ENCODE results near the gene ZNF222.

The ZNF222 gene

DNA sequence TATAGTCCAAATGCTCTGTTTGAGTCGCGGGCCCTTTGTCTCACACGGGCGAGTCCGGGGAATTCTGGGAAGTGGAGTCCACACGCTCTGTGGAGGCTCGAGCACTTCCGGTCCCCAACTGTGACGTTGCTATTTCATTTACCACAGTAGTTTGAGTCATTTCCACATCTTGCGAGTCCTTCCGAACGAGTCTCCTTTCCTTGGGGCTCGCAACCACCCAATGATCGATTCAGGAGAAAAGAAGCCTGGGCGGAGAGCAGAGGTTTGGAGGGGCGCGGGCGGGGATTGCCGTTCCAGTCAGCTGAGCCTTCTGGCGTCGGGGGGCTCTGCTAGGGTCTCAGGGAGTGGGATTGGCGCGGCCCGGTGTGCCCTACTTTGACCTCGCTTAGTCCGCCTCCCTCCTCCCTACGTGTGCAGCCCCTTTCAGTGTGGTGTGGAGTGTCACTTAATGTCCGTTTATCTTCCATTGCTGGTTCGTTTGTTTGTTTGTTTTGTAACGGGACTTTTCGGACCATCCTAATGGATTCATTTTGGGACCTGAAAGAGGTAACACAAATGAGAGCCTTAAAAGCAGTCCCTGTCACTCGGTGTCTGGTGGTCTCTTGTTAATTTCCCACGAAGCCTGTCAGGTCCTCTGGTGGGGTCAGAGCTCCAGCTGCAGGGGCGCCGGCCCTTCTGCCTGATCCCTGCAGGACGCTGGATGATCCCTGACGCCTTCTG lies at the start of gene ZNF222:
ZNF222 (plus strand) TSS at position 163 of the 720 bp plus-strand sequence; CDS start at position 221, 58 bp downstream.
- peak; percentile 60 for DNase-seq

DNA sequence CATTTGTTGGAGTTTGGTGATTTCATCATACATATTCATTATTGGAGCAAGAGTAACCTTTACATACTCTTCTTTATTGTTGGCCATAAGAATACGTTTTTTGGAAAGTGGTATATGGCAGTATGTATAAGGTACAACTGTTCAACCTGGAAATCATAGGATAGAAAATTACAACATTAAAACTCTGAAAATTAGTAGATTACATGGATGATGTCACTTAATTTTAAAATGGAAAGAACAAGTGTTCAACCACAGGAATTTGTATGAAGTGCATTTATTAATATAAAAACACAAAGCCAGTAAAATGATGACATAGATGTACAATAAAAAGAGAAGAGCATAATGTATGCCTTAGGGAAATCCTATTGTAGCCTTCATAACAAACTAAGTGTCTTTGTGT lies 48.4 kb upstream of the ZNF222 start:
- DNase-seq, result no peak

DNA sequence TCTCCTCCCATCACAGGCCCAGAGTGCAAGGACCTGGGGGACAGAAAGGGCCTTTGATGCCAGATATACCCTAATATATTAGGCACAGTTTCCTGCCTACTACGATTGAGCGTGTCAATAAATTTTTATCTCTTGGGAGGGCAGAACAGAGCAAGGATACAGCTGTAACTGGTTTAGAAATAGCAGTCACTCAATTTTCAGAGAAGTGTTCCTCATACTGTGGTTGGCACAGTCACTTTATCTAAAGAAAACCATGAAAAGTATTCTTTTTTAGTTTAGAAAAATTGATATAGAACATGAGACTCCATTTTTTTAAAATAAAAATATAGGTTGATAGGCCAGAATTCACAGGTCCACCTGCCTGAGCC lies 41.7 kb upstream of the ZNF222 start:
- DNase-seq, result no peak

DNA sequence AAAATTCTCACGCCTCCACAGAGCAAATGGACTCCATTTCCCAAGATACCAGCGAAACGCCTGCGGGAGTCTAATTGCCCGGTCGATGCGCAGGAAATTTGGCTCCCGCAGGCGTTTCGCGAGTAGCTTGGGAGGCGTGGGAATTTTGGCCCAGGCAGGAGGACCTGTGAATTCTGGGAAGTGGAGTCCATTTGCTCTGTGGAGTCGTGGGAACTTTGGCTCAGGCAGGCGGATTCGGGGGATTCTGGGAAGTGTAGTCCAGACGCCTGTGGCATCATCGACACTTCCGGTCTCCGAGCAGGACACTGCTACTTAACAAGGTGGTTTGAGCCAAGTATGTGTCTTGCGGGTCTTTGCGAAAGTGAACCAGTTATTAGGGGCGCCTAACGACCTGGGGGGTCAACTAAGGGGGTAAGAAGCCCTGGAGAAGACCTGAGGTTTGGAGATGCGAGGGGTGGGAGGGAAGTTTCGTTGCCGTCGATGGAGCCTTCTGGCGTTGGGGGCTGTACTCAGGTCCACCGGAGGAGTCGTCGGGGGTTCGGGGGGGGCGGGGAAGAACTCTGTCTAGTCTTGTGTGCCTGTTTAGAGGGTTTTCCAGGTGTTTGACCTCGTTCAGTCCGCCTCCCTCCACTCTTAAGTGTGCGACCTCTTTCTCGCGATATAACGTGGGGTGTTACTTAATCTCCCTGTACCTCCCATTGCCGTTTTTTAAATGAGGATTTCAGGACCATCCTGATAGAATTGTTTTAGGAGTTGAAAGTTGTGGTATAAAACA lies 41.1 kb upstream of the ZNF222 start, which contains the start of gene ZNF155:
ZNF155 (plus strand) TSS at position 277 of the 775 bp plus-strand sequence. CDS start 4,356 bp downstream, outside the sequence.
- peak; percentile 89 for DNase-seq

DNA sequence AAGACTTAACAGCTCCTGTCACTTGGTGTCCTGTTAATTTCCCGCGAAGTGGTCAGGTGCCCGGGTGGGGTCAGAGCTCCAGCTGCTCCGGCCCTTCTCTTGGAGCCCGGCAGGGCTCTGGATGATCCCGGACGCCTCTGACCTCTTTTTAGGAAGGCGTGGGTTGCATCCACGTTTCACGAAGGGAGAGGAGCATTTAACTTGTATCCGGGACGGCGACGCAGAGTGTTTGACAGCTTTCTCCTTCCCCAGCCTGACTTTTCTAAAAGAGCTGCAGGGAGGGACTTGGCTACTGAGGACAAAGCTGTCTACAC lies 40.5 kb upstream of the ZNF222 start:
- DNase-seq, result no peak

DNA sequence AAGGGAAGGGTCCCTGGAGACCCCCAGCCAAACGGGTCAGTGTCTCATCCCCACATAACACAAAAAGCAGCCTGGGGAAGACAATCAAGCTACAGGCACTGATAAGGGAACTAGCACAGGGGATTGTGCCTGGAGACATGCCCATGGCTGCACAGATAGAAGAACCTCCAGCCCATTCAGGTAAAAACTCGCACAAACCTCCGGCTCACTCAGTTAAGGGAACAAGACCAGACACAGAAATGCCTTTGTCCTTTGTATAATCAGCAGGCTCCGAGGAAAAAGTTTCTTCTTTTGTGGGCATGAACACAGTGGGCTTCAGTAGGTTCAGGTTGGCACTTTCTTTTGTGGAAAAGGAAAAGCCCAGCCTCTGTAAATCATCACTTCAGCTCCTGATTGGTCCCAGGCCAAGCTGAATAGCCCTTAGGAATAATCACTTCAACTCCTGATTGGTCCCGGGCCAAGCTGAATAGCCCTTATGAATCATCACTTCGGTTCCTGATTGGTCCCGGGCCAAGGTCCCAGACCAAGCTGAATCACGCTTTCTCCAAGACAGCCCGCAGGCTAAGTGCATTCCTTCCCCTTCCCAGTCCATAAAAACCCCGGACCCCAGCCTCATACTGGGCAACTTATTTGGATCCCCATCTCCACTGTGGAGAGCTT lies 27.4 kb upstream of the ZNF222 start:
- no peak for DNase-seq

DNA sequence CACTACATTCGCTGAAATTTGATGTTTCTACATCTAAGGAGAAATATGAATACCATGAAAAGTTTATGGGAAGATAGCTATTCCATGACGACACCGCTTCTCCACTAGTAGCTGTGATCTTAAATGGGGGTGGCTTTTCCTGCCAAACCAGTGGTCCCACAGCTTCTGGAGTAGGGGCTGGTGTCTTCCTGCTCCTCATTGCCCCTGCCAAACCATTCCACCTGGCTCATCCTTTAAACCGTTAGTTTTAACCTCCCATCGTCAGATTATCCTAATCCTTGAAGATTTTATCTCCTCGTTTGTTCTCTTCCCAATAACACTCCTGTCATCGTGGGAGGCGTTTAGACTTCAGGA lies 23.0 kb upstream of the ZNF222 start:
- no peak for DNase-seq

DNA sequence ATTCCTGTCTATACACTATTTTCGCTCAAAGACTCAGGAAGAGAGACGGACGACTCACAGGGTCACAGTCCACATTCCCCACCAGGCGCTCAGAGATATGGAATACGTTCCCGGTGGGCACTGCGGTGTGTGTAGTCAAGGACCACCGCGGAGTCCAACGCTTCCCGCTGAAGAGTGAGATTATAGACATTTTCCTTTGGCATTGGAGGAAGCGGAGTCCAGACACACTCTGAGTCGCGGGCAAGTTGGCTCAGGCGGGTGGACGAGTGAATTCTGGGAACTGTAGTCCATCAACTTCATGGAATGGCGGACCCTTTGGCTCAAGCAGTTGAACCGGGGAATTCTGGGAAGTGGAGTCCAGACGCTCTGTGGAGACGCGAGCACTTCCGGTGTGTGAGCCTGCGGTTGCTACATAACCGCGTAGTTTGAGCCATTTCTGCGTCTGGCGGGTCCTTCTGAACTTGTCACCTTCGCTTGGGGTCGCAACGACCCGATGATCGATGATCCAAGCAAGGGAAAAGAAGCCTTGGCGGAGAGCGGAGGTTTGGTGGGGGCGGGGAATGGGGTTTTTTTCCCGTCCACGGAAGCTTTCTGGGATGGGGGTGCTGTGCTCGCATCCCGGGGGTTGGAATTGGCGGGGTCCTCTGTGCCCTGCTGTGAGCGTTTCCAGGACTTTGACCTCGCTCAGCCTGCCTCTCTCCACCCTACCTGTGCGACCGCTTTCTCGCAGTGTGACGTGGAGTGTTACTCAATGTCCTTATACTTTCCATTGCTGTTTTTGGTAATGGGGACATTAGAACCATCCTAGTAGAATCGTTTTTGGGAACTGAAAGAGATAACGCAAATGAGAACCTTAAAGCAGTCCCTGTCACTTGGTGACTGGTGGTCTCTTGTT lies 22.4 kb upstream of the ZNF222 start, which contains the start of gene ZNF230:
ZNF230 (plus strand) TSS at position 392 of the 895 bp plus-strand sequence. CDS start 4,122 bp downstream, outside the sequence.
- peak; percentile 89 for DNase-seq

DNA sequence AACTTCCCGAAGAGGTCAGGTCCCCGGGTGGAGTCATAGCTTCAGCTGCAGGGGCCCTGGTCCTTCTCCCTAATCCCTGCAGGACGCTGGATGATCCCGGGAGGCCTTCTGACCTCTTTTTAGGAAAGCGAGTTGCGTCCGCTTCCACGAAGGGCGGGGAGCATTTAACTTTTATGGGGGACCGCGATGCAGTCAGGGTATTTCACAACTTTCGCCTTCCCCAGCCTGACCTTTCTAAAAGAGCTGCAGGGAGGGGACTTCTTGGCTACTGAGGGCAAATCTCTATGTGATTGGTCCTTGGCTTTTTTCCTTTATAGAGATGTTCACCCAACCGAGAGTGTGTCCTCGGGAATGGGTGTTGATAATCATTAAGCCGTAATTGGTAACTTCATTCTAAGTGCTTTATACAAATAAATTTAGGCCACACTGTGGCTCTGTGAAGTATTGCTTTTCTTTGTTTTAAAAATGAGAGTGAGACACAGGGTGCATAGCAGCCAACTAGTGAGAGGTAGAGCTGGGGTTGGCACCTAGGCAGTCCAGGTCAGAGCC lies 21.6 kb upstream of the ZNF222 start:
- DNase-seq, result no peak

DNA sequence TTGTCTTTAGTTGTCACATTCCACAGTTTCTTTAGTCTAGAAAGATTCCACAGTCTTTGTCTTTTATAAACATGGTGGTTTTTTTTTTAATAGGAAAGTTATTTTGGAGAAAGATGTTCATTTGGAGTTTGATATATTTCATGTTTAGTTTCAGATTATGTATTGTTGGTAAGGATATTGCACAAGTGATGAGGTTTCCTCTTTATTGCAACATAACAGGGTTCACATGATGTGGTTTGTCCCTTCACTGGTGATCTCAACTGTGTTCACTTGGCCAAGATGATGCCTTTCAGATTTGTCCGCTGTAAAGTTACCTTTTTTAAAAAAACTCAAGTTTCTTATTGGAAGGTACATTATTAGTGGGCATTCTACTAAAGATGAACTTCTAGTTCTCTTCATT lies 19.2 kb upstream of the ZNF222 start:
- no peak for DNase-seq

DNA sequence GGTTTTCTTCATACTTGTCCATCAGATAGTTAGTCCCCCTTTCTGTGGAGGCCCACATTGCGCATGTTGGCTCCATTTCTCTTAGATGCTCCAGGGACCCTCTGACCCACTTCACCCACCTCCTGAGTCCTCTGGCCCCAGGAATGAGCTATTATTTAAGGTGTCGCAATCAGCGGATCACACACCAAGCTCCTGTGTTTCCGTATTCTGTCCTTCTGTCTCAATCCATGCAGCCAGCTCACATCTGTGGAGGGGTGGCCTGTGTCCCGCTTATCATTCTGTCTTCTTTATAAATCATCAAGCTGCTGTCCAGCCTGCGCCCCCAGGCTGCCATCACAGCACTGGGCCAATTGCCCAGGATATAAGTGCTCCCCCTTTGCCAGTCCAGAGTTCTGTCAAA lies 17.7 kb upstream of the ZNF222 start:
- no peak for DNase-seq

DNA sequence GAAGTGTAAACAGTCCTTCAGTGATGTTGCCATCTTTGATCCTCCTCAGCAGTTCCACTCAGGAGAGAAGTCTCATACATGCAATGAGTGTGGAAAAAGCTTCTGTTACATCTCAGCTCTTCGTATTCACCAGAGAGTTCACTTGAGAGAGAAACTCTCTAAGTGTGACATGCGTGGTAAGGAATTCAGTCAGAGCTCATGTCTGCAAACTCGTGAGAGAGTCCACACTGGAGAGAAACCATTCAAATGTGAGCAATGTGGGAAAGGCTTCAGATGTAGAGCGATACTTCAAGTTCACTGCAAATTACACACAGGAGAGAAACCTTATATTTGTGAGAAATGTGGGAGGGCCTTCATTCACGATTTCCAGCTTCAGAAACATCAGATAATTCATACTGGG lies 14.7 kb upstream of the ZNF222 start:
- DNase-seq, result no peak

DNA sequence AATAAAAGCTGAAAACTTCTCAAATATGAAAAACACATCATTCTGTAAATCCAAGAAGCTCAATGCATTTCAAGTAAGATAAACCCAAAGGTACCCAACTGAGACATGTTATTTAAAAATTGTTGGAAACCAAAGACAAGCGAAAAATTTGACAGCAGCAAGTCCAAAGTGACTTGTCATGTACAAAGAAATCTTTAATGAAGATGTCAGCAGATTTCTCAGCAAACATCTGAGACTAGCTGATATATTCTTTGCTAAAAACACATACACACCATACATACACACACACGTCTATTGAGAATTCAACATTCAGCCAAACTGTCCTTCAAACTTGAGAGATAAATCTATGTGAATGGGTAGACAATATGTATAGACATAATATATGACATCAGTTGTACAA lies 5.7 kb upstream of the ZNF222 start:
- no peak for DNase-seq

DNA sequence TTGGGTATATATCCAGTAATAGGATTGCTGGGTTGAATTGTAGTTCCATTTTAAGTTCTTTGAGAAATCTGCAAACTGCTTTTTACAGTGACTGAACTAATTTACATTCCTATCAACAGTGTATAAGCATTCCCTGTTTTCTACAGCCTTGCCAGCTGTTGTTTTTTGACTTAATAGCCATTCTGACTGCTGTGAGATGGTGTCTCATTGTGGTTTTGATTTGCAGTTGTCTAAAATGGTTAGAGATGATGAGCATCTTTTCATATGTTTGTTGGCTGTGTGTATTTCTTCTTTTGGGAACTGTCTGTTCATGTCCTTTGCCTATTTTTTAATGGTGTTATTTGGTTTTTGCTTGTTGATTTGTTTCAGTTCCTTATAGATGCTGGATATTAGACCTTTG lies 4.0 kb upstream of the ZNF222 start:
- no peak for DNase-seq

DNA sequence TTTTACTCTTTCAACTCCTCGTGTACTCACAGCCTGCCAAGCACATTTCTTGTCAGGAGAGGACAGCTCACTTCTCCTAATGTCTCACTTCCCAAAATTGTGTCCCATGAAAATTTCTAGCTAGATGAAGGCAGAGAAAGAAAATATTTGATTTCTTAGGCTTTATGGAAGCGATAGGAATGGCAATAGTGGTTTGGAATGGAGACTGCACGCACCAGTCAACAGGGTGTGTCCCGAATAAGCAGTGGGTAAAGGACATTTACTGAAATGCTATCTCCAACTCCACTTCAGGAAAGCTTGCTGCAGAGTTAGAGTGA lies 321 bp upstream of the ZNF222 start:
- no peak for DNase-seq

DNA sequence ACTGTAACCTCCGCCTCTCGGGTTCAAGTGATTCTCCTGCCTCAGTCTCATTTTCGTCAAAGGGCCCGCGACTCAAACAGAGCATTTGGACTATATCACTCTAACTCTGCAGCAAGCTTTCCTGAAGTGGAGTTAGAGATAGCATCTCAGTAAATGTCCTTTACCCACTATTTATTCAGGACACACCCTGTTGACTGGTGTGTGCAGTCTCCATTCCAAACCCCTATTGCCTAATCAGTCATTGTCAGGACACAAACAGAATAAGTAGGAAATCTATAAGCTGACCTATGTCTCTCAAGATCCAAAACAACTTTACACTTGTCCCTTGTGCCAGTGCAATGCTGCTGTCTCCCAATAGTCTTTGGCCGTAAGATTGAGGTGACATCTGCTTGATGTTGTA lies 1.4 kb downstream of the ZNF222 start:
- no peak for DNase-seq

DNA sequence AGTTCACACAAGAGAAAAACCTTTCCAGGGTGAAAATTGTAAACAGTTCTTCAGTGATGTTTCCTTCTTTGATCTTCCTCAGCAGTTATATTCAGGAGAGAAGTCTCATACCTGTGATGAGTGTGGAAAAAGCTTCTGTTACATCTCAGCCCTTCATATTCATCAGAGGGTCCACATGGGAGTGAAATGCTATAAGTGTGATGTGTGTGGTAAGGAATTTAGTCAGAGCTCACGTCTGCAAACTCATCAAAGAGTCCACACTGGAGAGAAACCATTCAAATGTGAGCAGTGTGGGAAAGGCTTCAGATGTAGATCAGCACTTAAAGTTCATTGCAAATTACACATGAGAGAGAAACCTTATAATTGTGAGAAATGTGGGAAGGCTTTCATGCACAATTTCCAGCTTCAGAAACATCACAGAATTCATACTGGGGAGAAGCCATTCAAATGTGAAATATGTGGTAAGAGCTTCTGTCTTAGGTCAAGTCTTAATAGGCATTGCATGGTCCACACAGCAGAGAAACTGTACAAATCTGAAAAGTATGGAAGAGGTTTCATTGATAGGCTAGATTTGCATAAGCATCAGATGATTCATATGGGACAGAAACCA lies 6.9 kb downstream of the ZNF222 start:
- no peak for DNase-seq

DNA sequence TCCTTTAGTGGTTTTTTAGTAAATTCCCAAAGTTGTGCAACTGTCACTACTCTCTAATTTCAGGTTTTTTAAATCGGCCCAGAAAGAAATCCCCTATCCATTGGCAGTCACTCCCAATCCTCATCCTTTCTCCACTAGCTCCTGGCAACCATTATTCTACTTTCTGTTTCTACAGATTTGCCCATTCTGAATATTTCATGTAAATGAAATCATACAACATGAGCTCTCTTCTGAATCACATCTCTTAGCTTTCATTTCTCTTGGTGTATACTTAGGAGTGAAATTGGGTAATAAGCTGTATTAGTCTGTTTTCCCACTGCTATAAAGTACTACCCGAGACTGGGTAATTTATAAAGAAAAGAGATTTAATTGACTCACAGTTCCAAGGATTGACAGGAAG lies 17.0 kb downstream of the ZNF222 start:
- no peak for DNase-seq

DNA sequence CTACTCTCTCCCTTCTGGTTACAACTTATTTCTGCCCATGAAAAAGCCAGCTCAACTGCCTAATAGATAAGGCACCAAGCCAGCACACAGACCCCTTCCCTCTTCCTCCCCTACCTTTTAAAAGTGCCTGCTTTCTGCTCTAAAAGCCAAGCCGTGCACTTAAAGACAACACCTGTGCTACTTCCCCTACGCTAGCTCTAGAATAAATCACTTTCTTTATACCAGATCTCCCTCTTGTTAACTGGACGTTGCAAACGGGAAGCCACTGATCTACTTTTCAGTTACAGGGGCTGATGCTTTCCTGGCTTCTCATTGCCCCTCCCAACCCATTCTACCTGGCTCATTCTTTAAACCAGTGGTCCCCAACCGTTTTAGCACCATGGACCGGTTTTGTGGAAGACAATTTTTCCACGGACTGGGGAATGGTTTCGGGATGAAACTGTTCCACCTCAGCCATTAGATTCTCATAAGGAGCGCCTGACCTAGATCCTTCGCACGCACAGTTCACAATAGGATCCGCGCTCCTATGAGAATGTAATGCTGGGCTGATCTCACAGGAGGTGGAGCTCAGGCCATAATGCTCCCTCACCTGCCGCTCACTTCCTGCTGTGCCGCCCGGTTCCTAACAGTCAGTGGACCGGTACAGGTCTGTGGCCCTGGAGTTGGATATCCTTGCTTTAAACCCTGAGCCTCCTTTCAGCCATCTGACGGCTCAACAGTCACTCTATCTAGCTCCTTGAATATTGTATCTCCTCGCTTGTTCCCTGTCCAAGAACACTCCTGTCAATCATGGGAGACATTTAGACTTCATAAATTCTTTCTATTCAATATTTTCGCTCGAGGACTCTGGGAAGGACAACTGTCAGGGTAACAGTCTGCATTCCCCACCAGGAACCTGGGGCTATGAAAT lies 25.8 kb downstream of the ZNF222 start:
- peak; percentile 59 for DNase-seq

DNA sequence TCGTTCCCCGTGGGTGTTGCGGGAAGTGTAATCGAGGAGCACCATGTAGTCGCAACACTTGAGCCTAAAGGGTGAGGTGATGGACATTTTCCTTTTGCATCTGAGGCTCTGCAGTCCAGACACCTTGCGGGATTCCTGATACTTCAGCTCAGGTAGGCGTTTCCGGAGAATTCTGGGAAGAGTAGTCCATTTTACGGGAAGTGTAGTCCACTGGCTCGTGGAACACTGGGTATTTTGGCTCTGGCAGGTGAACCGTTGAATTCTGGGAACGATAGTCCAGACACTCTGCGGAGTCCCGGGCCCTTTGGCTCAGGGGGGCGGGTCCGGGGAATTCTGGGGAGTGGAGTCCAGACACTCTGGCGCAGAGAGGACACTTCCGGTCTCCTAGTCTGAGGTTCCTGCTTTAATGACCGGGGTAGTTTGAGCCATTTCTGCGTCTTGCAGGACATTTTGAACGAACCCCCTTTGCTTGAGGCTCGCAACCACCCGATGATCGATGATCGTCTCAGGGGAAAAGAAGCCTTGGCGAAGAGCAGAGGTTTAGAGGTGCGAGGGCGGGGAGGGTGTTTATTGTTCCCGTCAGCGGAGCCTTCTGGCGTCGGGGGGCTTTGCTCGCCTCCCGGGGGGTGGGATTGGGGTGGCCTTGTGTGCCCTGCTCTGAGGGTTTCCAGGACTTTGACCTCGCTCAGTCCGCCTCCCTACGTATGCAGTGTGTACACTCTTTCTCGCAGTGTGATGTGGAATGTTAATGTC lies 26.6 kb downstream of the ZNF222 start, which contains the start of gene ZNF223:
ZNF223 (plus strand) TSS at position 387 of the 753 bp plus-strand sequence. CDS start 3,141 bp downstream, outside the sequence.
- peak; percentile 98 for DNase-seq
